Adipose tissue (tissue), 3 donors: Measurements from ENCODE around the gene DDR2. TPM values are rescaled to one million over a fixed set of nuclear protein-coding genes. Genes with fewer than 3 reads are reported as not detected.
"Not testable (repeated sequence)": the region's sequence is repeated elsewhere in the genome, so short reads cannot be mapped to it uniquely, and the experiment has no call there.

Experiments used
- H3K27ac ChIP-seq: one replicate; pipeline ENCODE4 v1.5.1; 2013; ENCODE audit warnings: low read depth, low read length
- WGBS, 3 donors: extraction: QIAGEN DNeasy Blood & Tissue Kit; methylation state at CpG; one replicate each; pipeline ENCODE4 v1.1.7; 2013; 5-methylcytosine and 5-hydroxymethylcytosine counted together
- polyA plus RNA-seq, 3 donors: library from polyadenylated mRNA; stranded (reverse); fragments of 200-250 nt; gene quantifications; one replicate each; pipeline ENCODE4 v1.2.3, GENCODE V29; 2013
- donor health status: healthy with polysubstance abuse.
- donor health status: Bipolar disorder and iron deficiency.
- donor health status: healthy.

Gene DDR2
- polyA plus RNA-seq, 3 donors, result 1.9 to 101 (median 26.4) TPM

DNA sequence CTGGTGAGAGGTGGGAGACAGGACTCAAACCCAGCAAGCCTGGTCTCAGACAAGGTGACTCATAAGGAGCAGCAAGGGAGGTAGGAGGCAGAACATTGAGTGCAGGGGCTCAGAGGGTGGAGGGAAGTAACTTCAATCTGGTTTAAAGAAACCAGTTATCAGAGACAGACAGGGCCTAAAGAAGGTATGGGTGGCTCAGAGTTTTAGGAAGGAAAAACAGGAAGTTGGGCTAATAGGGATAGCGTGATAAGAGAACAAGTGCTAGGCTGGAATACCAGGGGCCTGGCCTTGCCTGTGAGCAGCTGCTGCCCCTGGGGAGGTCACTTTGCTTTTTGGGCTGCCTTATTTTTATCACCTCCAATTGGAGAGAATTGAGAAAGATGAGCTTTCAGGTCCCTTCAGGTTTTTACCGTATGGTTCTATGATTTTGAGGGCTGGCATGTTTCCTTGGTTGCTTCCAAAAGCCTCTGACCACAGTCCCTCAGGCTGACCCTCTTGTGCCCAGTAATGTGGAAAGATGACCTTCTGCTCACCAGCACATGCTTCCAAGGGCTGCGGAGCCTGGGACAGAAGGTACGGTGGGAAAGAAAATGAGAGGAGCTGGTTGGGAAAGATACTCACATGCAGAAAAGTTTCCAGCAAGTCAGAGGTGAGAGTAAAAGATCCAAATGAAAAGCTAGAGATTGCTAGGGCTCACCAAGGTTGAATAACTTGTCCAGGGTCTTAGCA, 77.0 kb downstream of the DDR2 start:
- H3K27ac ChIP-seq, result no peak overlapping the region
- 62 to 87% (median 63%) methylated on average over 4 of the region's 4 CpGs for WGBS, 3 donors

GRCh38 chr1:162709870-162710269, 77.6 kb downstream of the DDR2 start:
- 16 to 27% (median 22%) methylated on average over 1 of the region's 1 CpG for WGBS, 3 donors
- H3K27ac ChIP-seq, result no peak overlapping the region

DNA sequence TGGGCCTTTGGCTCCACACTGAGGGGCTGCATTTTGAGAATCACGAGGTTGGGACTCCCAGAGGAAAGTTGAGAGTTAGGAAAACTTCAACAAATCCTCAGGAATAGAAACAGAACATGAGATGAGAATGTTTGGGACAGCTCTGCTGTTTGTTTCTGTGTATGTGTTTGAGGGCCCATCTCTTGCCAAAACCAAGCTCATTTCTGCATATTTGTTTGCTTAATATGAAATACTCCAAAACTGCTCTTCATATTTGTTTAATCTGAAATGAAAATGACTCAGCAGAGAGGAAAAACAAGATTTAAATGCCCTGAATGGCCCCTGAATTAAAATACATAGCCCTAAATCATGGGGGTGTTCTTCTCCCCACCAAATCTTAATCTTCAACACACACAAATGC, 78.1 kb downstream of the DDR2 start:
- no peak overlapping the region for H3K27ac ChIP-seq
- 35 to 65% (median 38%) methylated on average over 1 of the region's 1 CpG for WGBS, 3 donors

GRCh38 chr1:162710780-162711465, 78.7 kb downstream of the DDR2 start:
- H3K27ac ChIP-seq, result no peak overlapping the region
- 49 to 84% (median 54%) methylated on average over 4 of the region's 4 CpGs for WGBS, 3 donors

DNA sequence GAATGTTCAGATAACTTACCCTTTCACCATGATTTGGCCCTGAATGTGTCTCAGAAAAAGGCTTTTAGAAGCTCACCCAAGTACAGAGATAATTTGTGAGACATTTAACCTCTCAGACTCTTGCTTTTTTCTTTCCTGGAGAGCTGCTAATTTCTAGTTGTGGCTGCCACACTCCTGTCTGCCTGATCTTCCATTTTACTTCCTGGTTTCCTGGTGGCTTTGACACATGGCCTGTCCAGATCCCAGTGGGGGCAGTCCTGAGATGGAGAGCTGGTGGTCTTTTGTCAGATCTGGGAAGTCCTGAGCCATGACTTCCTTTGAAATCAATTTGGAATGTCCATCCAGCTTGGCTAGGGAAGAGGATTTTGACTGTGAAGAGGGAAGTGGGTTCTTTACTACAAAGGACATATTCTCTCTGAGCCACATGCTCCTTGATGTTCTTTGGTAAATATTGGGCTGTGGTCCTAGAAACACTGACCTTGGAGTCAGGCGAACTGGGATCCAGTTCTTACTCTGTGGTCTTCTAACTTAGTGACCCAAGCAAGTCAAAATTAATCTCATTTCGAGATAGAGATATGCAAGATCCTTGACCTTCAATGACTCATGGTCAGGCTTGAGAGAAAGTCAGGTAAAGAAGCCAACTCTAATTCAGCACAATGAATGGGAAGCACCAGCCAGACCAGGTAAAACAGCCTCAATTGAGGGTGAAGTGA, 80.2 kb downstream of the DDR2 start:
- H3K27ac ChIP-seq, result no peak overlapping the region

GRCh38 chr1:162716123-162716522, 83.9 kb downstream of the DDR2 start:
- 66 to 85% (median 78%) methylated on average over 4 of the region's 4 CpGs for WGBS, 3 donors
- no peak overlapping the region for H3K27ac ChIP-seq

More for the DNA sequence above, 80.2 kb downstream of the DDR2 start:
- WGBS, 3 donors, result 31 to 77% (median 69%) methylated on average over 2 of the region's 2 CpGs

- WGBS, 3 donors, result 65 to 76% (median 70%) methylated on average over 1 of the region's 1 CpG
- no peak overlapping the region for H3K27ac ChIP-seq
Observed at GRCh38 chr1:162716552-162716951, 84.3 kb downstream of the DDR2 start.

- H3K27ac ChIP-seq, result no peak overlapping the region
- WGBS, 3 donors, result 79 to 90% (median 90%) methylated on average over 1 of the region's 1 CpG
Observed at GRCh38 chr1:162717548-162718184, 85.4 kb downstream of the DDR2 start.

- H3K27ac ChIP-seq, result no peak overlapping the region
- WGBS, 3 donors, result 62 to 83% (median 76%) methylated on average over 1 of the region's 1 CpG
Observed at GRCh38 chr1:162719678-162720077, 87.4 kb downstream of the DDR2 start.

GRCh38 chr1:162720996-162721395, 88.7 kb downstream of the DDR2 start:
- WGBS, 3 donors, result 83 to 92% (median 85%) methylated on average over 1 of the region's 1 CpG
- H3K27ac ChIP-seq, result no peak overlapping the region

- H3K27ac ChIP-seq, result no peak overlapping the region
Observed at GRCh38 chr1:162721471-162721870, 89.2 kb downstream of the DDR2 start.

GRCh38 chr1:162722036-162722435, 89.8 kb downstream of the DDR2 start:
- 89 to 96% (median 91%) methylated on average over 3 of the region's 3 CpGs for WGBS, 3 donors
- no peak overlapping the region for H3K27ac ChIP-seq

GRCh38 chr1:162724583-162725120, 92.4 kb downstream of the DDR2 start:
- WGBS, 3 donors, result 65 to 79% (median 76%) methylated on average over 7 of the region's 7 CpGs
- no peak overlapping the region for H3K27ac ChIP-seq

DNA sequence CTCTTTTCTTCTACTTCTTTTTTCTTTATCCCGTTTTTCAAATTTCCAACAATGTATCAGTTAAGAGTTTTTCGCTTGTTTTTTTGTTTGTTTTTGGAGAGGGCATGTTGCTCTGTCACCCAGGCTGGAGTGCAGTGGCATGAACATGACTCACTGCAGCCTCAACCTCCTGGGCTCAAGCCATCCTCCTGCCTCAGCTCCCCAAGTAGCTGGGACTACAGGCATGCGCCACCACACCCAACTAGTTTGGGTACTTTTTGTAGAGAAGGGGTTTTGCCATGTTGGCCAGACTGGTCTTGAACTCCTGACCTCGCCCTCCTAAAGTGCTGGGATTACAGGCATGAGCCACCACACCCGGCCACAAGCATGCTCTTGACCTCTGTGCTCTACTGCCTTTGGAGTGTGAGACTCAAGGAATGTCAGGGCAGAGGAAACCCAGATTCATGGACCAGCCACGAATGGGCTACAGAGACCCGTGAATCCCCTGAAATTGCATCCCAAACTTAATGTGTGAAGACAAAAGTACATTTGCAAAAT, 93.1 kb downstream of the DDR2 start:
- WGBS, 3 donors, result 83 to 89% (median 86%) methylated on average over 7 of the region's 7 CpGs
- no peak overlapping the region for H3K27ac ChIP-seq

- 88 to 92% (median 88%) methylated on average over 3 of the region's 3 CpGs for WGBS, 3 donors
- no peak overlapping the region for H3K27ac ChIP-seq
Observed at GRCh38 chr1:162726555-162726954, 94.3 kb downstream of the DDR2 start.

DNA sequence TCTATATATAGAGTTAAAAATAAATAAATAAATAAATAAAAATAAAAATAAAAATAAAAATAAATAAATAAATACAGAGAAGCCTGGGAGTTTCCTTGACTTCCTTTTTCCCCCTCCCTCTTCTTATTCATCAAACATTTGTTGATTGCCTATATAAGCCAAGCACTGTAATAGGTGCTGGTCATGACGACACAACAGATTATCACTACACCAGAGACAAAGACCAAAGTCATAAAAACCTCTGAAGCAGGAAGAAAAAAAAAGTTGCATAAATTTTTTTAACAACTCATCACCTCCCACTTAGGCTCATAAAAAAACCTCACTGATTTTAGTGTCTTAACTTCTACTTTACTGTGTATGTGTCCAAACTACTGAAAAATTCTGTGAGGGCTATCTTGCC, 95.2 kb downstream of the DDR2 start:
- not testable (repeated sequence) for H3K27ac ChIP-seq
- whole genome bisulfite sequencing, 3 donors, result no CpG with 5 or more reads among the region's 1 CpG

GRCh38 chr1:162728573-162728972, 96.3 kb downstream of the DDR2 start:
- H3K27ac ChIP-seq, result no peak overlapping the region
- WGBS, 3 donors, result 89 to 100% (median 90%) methylated on average over 2 of the region's 2 CpGs

DNA sequence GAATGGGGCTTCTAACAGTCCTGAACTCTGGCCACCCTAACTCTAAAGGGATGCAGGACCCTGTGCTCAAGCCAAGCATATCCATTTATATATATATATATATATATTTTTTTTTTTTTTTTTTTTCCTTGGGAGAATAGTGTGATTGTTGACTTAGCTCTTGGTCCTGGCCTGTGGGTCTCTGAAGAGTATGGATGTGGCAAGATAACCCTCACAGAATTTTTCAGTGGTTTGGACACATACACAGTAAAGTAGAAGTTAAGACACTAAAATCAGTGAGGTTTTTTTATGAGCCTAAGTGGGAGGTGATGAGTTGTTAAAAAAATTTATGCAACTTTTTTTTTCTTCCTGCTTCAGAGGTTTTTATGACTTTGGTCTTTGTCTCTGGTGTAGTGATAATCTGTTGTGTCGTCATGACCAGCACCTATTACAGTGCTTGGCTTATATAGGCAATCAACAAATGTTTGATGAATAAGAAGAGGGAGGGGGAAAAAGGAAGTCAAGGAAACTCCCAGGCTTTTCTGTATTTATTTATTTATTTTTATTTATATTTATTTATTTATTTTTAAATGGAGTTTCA, 97.0 kb downstream of the DDR2 start:
- WGBS, 3 donors, result no CpG with 5 or more reads among the region's 1 CpG
- not testable (repeated sequence) for H3K27ac ChIP-seq
